Testis (tissue), 3 donors: ENCODE results near the gene BRD3OS. TPM values are rescaled to one million over a fixed set of nuclear protein-coding genes. Genes with fewer than 3 reads are reported as not detected.

Experiments
- DNase-seq: peaks from one replicate; pipeline ENCODE4 v3.0.0-alpha.2; 2019
- H3K27ac ChIP-seq, 2 donors: fragments of 200-600 bp; sonication (generic); one replicate each; pipeline ENCODE4 v1.5.1; 2019
- H3K27me3 ChIP-seq: fragments of 200-600 bp; sonication (generic); one replicate; pipeline ENCODE4 v1.5.1; 2019
- H3K36me3 ChIP-seq: fragments of 200-600 bp; sonication (generic); one replicate; pipeline ENCODE4 v1.5.1; 2017; ENCODE audit warnings: low read depth; ENCODE audit errors: missing control alignments
- H3K4me1 ChIP-seq: fragments of 200-600 bp; sonication (generic); one replicate; pipeline ENCODE4 v1.5.1; 2019
- H3K4me3 ChIP-seq, 2 donors: fragments of 200-600 bp; sonication (generic); one replicate each; pipeline ENCODE4 v1.5.1; 2017 to 2019
- H3K9me3 ChIP-seq: fragments of 200-600 bp; sonication (generic); one replicate; pipeline ENCODE4 v1.5.1; 2017
- CTCF ChIP-seq, 3 experiments: fragments of 450-650 bp in 2 of 3; fragments of 200-600 bp in 1 of 3; sonication (generic) in 1 of 3; IDR thresholded peaks; one replicate each; pipeline ENCODE4 v1.5.1; 2016 to 2019; ENCODE audit warnings: antibody characterized with exemption in 3 of 3, mild to moderate bottlenecking in 2 of 3, moderate library complexity in 1 of 3
- POLR2A ChIP-seq: fragments of 450-650 bp; IDR thresholded peaks from one replicate; pipeline ENCODE4 v1.6.1; 2017; ENCODE audit warnings: antibody characterized with exemption, mild to moderate bottlenecking, moderate library complexity
- WGBS, 2 donors: methylation state at CpG; one replicate each; pipeline ENCODE4 v1.1.5; 2018; 5-methylcytosine and 5-hydroxymethylcytosine counted together
- intact Hi-C: fragments of 100-400 bp; cut with DNase I; formaldehyde crosslinking; loops from one replicate; pipeline ENCODE4 v1.15.1; 2023; ENCODE audit warnings: low total_unique reads
- polyA plus RNA-seq: library from polyadenylated mRNA; stranded (reverse); fragments of 350-450 nt; fragmentation: Illumina TruSeq; extraction: RNeasy Lipid Tissue Mini Kit (QIAGEN cat#74804); gene quantifications from one replicate; pipeline ENCODE4 v1.2.3, GENCODE V29; 2014; ENCODE audit warnings: low read depth, low replicate concordance; ENCODE audit not compliant: insufficient read depth
- total RNA-seq, 2 donors: library from RNA; depleted of rRNA; stranded (reverse); fragments of >200 nt; gene quantifications; one replicate each; pipeline ENCODE4 v1.2.3, GENCODE V29; 2016

The BRD3OS gene
- total and polyA plus RNA-seq, 3 donors from 2014 or later: 18.9 to 29.5 (median 19.0) TPM

GRCh38 chr9:134059188-134059641, 33.9 kb downstream of the BRD3OS start:
- intact Hi-C loops: no loop called here
- 67 to 82% methylated on average over 11 to 16 of the region's 16 CpGs for WGBS, 2 donors
- Histone ChIP-seq H3K4me1 (peaks cover 73% of the 10 kb centered on the region), H3K9me3 (no peaks in the 10 kb centered on the region), H3K4me3 (no peak overlapping the region), H3K36me3 (no peaks in the 10 kb centered on the region), H3K27ac (no peak overlapping the region), H3K27me3 (no peaks in the 10 kb centered on the region)
- TF ChIP-seq CTCF (IDR thresholded peaks at IDR 0.05): no peak
- no peak for TF ChIP-seq POLR2A
- no peak for DNase-seq

DNA sequence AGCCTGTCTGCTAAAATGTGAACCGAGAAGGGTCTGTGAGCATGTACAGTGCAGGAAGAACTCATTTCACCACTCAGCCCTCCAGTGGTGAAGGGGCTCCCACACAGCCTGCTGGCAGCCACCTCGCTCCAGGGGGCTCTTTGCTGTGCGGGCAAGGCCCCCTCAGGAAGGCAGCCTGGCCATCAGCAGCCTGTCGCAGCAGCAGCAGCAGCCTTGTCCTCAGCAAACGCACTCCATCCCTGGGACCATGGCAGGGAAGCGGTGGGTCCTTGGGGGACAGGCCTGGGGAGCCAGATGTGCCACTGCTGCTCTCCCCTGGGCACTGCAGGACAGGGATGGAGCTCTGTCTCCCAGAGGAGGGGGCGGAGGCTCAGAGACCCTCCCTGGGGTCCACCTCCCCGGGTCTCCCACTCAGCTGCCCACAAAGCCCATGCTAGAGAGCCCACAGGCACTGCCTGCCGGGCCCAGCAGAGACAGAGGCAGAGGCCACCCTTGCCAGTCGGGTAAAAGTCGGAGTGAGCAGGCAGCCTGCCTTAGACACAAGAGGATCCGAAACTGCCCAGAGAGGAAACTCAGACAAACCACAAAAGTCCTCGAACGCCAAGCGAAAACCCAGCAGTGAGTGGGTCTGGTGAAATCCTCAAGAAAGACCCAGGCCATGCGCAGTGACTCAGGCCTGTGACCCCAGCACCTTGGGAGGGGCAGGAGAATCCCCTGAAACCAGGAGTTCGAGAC, 34.5 kb downstream of the BRD3OS start:
- WGBS, 2 donors: 83 to 90% methylated on average over 9 to 17 of the region's 17 CpGs
- Histone ChIP-seq H3K4me3 (no peak overlapping the region), H3K27me3 (no peaks in the 10 kb centered on the region), H3K9me3 (no peaks in the 10 kb centered on the region), H3K36me3 (no peaks in the 10 kb centered on the region), H3K27ac (no peak overlapping the region), H3K4me1 (peaks cover 68% of the 10 kb centered on the region)
- DNase-seq: peak; percentile 25
- intact Hi-C loops: no loop called here
- TF ChIP-seq POLR2A (no peak), CTCF (IDR thresholded peaks at IDR 0.05) (no peak)

GRCh38 chr9:134060546-134060945, 35.3 kb downstream of the BRD3OS start:
- H3K9me3 ChIP-seq: no peaks in the 10 kb centered on the region
- DNase-seq: no peak
- no peaks in the 10 kb centered on the region for H3K36me3 ChIP-seq
- intact Hi-C loops: no loop called here
- H3K4me3 ChIP-seq: no peak overlapping the region
- H3K27ac ChIP-seq: no peak overlapping the region
- TF ChIP-seq CTCF (IDR thresholded peaks at IDR 0.05): no peak
- no peak for TF ChIP-seq POLR2A
- 70 to 90% methylated on average over 3 to 4 of the region's 4 CpGs for WGBS, 2 donors
- peaks cover 61% of the 10 kb centered on the region for H3K4me1 ChIP-seq
- H3K27me3 ChIP-seq: no peaks in the 10 kb centered on the region

GRCh38 chr9:134061019-134061687, 35.9 kb downstream of the BRD3OS start:
- Histone ChIP-seq H3K27ac (no peak overlapping the region), H3K4me1 (peaks cover 57% of the 10 kb centered on the region), H3K27me3 (no peaks in the 10 kb centered on the region), H3K36me3 (no peaks in the 10 kb centered on the region), H3K4me3 (no peak overlapping the region), H3K9me3 (no peaks in the 10 kb centered on the region)
- peak; percentile 12 for DNase-seq
- intact Hi-C loops: no loop called here
- WGBS, 2 donors: 67 to 85% methylated on average over 3 of the region's 4 CpGs
- no peak for TF ChIP-seq POLR2A
- no peak for TF ChIP-seq CTCF (IDR thresholded peaks at IDR 0.05)
